OCI-M1 (cell line): ENCODE results near the gene PRKRIP1.
"Not testable (repeated sequence)": the region's sequence is repeated elsewhere in the genome, so short reads cannot be mapped to it uniquely, and the experiment has no call there.

Source experiments
- DNase-seq: peaks from one replicate; lab custom pipeline; 2025; lab: John Stamatoyannopoulos, UW

Gene PRKRIP1

DNA sequence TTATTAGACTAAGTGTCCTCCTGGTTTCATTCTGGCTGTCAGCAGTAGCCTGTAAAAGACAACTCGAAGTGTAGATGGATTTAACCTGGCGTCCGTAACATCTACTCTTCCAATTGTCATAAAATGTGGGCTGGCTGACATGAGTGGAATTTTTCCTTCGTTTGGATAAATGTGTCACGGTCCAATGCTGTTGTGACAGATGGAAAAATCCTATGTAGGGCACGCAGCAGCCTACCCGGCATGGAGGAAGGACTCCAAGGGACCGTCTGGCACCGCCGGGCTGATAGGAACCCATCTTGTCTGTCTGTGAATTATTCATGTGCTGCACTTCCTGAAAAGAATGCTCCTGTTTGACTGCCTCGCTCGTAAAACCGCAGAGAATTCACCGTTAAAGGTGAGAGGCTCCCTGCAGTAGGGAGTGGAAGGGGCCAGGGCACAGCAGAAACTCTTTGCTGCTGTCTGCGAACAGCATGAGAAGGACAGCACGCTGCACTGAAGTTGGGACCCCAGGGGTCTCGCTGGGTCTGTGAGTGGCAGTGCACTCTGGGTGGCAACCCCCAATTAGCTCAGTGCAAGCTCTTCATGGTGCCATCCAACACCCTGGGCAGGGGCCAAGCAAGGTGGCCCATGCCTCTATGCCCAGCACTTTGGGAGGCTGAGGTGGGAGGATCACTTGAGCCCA lies 35.6 kb downstream of the PRKRIP1 start:
- no peak for DNase-seq

DNA sequence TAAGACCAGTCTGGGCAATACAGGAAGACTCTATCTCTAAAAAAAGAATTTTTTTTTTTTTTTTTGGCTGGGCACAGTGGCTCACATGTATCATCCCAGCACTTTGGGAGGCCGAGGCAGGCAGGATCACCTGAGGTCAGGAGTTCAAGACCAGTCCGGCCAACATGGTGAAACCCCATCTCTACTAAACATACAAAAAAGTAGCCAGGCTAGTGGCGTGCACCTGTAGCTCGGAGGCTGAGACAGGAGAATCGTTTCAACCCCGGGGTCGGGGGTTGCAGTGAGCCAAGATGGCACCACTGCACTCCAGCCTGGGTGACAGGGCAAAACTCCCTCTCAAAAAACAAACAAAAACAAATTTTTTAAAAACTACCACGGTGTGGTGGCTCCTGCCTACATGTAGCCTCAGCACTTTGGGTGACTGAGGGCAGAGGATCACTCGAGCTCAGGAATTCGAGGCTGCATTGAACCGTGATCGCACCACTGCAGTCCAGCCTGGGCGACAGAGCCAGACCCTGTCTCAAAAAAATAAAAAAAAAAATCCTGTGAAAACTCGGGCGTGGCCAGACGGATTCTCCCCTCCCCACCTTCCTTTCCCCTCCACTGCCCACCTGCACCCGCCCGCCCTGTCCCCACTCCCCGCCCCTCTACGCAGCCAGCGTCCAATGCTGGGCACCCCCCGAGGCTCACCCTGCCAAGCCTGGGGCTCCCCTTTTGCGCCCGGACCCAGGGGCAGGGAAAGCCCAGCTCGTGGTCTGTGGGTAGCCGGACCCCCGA lies 36.5 kb downstream of the PRKRIP1 start:
- no peak for DNase-seq

DNA sequence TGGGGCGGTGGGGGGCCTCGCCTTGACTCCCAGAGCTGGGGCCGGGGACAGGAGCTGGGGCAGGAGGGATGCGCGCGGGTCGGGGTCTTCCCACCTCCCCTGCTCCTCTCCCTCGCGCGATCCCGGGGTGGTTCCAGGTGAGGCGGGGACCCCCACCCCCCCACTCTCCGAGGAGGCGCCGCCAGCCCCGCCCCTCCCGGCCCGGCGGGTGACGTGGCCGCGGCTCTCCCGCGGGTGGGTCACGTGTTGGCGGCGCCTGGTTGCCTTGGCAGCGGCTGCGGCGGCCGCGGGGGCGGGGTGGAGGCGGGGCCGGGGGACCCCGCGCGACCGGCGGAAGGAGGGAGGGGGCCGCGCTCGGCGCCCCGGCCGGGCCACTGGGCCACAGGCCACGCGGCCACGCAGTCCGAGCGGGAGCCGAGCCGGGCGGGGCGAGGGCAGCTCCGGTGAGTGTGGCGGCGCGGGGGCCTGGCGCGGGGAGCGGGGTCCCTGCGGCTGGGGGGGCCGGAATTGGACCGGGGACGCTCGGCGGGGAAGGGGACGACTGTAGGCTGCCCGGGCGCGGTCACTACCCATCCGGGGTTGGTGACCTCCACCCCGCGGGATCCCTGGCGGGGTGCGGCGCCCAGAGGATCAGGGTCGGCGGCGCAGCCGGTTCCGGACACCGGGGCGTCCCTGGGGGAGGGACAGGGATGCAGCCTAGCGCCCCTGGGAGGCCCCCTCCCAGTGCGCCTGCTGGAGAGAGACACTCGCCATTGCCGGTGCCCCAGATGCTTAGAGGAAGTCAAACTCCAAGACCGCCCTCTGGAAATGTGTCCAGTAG lies 37.3 kb downstream of the PRKRIP1 start, which contains the start of gene ORAI2:
Gene ORAI2 (plus strand): TSS at position 357 of the 820 bp plus-strand sequence. CDS start 5,382 bp downstream, outside the sequence.
- peak; percentile 70 for DNase-seq

DNA sequence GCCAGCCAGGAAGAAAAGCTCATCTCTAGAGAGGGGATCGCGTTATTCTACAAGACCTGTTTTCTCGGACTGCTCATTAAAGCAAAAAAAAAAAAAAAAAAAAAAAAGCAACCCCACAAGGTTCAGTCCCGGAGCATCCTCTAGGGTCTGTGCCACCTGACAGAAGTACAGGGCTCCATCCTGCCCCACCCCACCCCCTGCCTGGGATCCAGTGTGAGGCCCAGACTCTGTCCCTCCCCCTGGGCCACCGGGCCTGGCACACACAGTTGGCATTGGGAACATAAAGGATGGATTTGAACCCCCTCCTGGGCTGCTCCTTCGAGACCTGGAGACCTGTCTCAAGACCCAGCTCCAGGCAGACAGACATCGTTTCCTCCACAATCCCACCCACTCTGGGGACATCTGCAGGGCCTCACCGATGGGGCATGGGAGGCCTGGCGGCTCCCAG lies 37.9 kb downstream of the PRKRIP1 start:
- DNase-seq = no peak

DNA sequence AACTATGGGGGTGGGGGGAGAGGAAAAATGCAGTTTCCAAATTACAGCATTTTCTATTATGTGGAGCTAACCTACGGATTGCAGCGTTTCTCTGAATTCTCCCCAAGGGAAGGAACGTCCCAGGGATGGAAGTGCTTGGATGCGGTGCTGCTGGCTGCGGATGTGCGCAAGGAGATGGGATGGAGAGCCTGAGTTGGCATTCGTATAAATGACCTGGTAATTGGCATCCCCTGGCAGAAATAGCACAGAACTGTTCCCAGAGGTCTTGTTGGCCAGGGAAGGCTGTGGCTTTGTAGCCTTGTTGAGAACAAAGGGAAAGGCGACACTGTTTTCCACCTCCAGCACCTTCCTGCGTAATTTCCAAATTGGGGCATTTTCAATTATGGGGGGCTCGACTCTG lies 40.0 kb downstream of the PRKRIP1 start:
- DNase-seq = no peak

DNA sequence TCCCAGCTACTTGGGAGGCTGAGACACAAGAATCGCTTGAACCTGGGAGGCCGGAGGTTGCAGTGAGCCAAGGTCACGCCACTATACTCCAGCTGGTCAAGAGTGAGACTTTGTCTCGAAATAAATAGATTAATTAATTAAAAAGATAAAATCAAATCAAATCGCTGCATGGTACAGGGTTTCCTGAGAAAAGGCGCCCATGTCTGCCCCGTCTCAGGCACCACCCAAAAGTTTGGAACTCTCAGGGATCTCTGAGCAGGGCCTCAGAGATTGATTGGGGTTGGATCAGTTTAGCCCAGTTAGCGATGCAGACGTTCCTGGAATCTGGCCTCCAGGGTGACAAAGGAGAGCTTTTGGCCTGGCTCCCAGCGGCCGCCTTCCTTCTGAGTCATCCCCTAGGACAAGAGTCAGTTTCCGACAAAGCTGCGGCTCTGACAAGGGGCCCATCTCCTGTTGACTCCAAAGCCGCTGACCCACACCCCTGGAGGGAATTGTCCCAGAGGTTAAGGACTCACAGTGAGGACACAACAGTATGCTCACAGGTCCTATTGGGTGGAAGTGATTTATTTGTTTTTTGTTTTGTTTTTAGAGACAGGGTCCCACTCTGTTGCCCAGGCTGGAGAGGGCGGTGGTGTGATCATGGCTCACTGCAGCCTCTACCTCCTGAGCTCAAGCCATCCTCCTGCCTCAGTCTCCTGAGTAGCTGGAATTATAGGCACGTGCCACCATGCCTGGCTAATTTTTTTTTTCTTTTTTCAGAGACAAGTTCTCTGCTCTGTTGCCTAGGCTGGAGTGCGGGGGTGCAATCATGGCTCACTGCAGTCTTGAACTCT lies 44.0 kb downstream of the PRKRIP1 start:
- DNase-seq = no peak

DNA sequence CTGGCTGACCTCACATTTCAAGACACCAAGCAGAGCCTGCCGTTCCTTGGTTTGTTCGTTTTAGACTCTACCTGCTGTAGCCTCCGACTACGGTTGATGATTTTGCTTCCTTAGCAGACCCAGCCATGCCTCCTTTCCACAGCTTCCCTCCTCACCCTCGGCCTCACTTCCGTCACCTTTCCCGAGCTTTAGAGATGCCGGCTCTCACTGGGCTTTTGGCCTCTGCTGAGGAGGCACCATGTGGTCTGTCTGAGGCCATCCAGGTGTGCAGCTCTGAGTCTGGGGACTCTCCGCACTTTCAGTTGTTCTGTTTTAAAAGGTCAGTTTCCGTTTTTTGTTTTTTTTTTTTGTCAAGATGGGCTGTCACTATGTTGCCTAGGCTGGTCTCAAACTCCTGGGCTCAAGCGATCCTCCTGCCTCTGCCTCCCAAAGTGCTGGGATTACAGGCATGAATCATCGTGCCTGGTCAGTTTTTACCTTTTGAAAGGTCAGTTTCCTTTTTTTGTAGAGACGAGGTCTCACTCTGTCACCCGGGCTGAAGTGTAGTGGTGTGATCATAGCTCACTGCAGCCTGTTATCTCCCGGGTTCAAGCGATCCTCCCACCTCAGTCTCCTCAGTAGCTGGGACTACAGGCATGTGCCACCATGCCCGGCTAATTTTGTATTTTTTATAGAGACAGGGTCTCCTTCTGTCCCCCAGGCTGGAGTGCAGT lies 49.0 kb downstream of the PRKRIP1 start:
- DNase-seq = no peak

DNA sequence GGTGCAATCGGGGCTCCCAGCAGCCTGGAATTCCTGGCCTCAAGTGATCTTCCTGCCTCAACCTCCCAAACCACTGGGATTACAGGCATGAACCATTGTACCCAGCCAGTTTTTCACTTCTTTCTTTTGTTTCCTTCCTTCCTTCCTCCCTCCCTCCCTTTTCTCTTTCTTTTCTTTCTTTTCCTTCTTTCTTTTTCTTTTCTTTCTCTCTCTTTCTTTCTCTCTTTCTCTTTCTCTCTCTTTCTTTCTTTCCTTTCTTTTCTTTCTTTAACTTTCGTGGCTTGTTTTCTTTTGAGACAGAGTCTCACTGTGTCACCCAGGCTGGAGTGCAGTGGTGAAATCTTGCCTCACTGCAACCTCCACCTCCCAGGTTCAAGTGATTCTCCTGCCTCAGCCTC lies 49.5 kb downstream of the PRKRIP1 start:
- DNase-seq = no peak

DNA sequence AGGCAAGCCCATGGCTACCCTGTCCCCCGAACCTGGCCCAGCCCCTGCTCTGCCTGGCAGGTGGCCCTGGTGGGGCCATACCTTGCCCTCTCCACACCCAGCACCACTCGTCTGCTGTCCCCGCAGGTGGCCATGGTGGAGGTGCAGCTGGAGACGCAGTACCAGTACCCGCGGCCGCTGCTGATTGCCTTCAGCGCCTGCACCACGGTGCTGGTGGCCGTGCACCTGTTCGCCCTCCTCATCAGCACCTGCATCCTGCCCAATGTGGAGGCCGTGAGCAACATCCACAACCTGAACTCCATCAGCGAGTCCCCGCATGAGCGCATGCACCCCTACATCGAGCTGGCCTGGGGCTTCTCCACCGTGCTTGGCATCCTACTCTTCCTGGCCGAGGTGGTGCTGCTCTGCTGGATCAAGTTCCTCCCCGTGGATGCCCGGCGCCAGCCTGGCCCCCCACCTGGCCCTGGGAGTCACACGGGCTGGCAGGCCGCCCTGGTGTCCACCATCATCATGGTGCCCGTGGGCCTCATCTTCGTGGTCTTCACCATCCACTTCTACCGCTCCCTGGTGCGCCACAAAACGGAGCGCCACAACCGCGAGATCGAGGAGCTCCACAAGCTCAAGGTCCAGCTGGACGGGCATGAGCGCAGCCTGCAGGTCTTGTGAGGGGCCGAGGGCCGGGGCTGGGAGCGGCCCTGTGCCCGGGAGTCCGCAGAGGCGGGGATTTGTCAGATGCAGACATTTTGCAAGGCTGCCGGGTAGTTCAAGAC lies 50.4 kb downstream of the PRKRIP1 start:
- no peak for DNase-seq

DNA sequence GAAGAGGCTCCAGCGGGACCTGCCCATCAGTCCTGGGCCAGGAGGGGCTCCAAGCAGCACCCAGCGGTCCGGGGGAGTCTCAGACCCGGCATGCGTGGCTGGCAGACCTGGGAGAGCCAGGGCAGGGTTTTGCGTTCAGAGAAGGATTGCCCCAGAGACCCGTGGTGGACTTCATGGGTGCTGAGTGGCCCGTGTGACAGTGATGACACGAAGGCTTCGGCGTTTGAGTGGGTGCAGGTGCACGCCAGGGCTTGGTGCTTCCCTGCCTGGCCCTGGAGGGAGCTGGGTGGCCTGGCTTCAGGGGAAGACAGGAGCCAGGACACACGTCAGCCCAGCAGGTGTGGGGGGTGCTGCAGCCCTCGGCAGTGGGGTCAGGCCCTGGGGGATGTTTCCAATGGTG lies 51.1 kb downstream of the PRKRIP1 start:
- DNase-seq = no peak

DNA sequence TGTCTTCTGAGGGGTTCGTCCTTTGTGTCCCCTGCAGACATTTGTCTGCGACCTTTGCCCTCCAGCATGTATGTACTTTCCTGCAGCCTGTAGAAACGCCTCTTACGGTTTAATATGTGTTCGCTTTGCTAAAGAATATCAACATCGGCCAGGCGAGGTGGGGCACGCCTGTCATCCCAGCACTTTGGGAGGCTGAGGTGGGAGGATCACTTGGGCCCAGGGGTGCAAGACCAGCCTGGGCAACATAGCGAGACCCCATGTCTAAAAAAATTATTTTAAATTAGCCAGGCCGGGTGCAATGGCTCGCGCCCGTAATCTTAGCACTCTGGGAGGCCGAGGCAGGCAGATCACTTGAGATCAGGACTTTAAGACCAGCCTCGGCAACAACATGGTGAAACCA lies 53.0 kb downstream of the PRKRIP1 start:
- DNase-seq = no peak

DNA sequence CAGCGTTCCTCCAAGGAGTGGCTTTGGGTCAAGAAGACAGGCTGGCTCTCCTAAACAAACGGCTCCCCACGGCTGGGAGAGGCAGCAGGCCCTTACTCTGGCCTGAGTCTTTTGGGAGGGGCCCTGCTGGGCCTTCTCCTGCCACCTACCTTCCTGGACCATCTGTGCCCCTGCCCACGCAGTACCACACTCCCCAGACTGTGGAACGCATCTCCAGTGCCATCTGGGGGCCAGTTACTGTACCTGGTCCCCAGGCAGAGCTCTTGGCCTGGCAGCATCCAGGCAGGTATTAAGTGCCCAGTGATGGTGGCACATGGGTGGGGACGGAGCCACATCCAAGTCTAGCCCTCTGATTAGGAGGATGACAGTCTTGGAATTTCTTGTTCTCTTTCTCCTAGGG lies 54.1 kb downstream of the PRKRIP1 start:
- DNase-seq = no peak

DNA sequence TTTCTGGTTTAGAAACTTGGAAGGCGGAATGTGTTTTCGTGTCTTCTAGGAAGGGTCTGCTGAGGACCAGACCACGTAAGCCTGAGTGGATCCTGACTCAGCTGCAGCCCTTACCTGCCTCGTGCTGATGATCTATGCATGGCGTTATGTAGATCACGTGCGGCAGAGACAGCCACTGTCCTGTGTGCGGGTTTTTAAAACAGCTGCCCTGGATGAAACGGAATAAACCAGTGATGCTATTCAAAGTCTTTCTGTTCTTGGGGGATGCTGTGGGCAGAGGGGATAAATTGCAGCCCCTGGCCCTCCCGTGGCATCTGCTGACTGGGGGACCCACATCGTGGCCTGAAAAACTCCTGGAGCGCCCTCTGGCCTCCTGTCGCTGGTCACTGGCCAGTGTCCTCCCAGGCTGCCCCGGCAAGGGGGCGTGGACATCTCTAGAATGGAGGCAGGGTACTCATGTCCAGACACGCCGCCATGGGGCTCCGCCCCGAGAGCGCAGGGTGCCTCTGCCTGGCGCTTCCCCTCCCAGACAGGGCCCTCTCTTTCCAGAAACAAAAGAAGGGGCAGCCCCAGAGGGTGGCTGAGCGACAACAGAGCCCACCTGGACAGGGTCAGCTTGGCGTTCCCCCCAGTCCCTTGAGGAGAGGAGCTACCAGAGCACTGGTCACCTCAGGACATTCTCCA lies 55.4 kb downstream of the PRKRIP1 start:
- no peak for DNase-seq

DNA sequence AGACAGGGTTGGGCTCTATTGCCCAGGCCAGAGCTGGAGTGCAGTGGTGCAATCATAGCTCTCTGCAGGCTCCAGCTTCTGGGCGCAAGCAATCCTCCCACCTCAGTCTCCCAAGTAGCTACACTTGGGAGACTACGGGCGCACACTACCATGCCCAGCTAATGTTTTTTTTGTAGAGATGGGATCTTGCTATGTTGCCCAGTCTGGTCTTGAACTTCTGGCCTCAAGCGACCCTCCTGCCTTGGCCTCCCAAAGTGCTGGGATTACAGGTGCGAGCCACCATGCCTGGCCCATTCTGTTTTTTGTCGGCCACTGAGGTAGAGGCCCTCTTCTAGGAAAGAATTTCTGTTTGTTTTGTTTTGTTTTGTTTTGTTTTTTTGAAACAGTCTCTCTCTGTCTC lies 56.3 kb downstream of the PRKRIP1 start:
- no peak for DNase-seq

DNA sequence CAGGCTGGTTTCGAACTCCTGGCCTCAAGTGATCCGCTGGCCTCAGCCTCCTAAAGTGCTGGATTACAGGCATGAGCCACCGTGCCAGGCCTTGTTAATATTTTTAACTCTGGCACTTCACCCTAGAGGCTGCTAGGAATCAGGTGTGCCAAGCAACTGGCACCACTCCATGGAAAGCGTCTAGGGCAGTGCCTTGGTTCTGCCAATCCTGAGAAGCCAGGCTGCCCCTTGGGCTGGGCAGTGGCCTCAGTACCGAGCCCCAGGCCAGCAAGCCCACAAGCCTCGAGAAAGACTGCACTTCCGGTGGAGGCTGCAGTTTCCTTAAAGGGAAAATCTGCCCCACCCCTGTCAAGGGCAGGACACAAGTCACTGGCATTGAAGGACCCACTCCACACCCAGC lies 57.2 kb downstream of the PRKRIP1 start:
- no peak for DNase-seq

DNA sequence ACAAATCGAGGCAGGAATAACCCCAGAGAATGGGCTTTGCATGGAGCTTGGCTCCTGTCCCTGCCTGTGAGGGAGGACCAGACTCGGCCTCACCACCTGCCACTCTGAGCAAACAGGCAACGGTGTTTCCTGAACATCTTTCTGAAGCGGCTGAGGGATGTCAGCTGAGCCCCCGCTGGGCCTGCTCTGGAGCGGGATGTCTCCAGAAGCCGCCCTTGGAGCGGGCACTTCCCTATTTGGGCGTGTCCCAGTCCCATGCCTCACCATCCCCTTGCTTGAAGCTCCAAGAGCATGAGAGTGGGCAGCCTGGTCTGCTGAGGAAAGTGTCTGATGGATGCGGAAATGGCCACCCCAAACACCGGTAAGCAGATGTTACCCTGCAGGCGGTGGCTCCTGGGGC lies 58.3 kb downstream of the PRKRIP1 start:
- no peak for DNase-seq

DNA sequence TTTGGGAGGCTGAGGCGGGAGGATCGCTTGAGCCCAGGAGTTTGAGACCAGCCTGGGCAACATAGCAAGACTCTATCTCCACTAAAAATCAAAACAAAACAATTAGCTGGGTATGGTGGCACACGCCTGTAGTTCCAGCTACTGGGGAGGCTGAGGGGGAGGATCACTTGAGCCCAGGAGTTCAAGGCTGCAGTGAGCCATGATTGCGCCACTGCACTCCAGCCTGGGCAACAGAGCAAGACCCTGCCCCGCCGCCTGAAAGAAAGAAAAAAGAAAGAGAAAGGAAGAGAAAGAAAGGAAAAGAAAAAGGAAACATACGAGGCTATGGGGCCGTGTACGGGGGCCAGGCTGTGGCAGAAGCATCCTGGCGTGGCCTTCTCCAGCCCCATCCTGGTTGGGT lies 58.8 kb downstream of the PRKRIP1 start:
- not testable (repeated sequence) for DNase-seq

DNA sequence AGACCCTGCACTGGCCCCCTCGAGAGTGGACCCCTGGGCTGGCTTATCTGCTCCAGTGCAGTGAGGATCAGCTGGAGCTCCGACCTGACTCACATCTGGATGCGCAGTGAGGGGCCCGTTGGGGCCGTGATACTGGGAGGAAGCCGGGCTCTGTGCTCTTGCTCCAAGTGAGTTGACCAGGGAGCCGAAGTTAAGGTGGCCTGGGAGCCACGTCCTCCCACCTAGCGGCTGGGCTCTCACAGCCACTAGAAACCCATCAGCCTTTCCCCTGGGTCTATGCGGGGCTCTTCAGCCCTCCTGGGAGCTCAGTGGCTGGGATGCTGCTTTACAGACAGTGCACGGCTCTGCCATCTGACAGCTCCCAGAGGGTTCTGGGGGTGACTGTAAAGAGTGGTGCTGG lies 59.4 kb downstream of the PRKRIP1 start:
- DNase-seq = no peak

DNA sequence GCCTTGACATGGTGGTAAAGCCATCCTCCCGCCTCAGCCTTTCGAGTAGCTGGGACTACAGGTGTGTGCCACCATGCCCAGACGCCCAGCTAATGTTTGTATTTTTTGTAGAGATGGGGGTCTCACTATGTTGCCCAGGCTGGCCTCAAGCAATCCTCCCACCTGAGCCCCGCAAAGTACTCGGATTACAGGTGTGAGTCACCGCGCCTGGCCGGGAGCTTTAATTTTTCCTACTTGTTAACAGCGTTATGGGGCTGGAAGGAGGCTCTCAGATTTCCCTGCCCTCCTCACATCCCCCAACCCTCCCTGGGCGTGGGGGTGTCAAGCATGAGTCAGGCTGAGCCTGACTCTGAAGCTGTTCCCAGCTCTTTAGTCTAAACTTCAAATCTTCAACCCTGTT lies 60.2 kb downstream of the PRKRIP1 start:
- DNase-seq = no peak
